Activated CD4-positive, alpha-beta T cell treated with anti-CD3 and anti-CD28 coated beads for 48 hours (primary cell): Measurements from ENCODE around the gene TRIM49C.
A peak's percentile ranks its signal among the peaks of the same experiment; 100 is the strongest.
"Not testable (repeated sequence)": the region's sequence is repeated elsewhere in the genome, so short reads cannot be mapped to it uniquely, and the experiment has no call there.

Experiments
- DNase-seq: peaks from one replicate; pipeline ENCODE4 v3.0.0-alpha.2; 2020

TRIM49C gene, protein sequence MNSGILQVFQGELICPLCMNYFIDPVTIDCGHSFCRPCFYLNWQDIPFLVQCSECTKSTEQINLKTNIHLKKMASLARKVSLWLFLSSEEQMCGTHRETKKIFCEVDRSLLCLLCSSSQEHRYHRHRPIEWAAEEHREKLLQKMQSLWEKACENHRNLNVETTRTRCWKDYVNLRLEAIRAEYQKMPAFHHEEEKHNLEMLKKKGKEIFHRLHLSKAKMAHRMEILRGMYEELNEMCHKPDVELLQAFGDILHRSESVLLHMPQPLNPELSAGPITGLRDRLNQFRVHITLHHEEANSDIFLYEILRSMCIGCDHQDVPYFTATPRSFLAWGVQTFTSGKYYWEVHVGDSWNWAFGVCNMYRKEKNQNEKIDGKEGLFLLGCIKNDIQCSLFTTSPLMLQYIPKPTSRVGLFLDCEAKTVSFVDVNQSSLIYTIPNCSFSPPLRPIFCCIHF

DNA sequence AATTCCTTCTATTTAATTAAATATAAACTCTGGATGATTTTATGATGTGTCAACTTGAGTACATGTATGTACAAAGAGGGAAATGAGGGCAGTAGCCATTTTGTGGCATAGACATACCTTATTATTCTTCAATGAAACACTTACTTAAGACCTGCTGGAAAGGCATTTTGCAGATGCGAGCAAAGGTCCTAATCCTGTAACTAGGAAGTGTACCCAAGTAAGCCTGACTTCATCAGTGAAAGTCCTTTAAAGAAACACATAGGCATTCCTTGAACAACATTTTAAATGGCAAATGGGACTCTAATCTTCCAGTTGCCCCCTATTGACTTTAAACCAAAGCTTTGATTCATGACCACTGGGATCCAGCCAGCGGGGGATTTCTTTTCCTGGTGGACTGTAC lies at the start of gene TRIM49C:
TRIM49C (plus strand) TSS at position 301 of the 400 bp plus-strand sequence. CDS start 4,106 bp downstream, outside the sequence.
- DNase-seq = not testable (repeated sequence)

DNA sequence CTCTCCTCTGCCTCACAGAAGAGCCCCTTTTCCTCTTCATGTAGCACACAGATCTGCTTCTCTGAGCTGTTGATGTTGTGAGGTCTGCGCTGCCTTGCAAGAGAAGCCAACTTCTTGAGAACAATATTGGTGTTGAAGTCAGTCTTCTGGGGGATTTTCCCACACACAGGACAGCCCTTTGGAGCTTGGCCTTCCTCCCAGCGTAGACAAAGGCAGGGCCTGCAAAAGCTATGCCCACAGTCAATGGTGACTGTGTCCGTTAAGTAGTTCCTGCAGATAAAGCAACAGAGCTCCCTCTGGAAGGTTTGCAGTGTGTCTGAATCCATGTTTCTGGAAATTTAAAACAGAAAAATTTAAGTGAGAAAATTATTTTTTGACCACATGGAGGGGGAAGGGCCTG lies 6.7 kb upstream of the TRIM49C start:
- DNase-seq = not testable (repeated sequence)

DNA sequence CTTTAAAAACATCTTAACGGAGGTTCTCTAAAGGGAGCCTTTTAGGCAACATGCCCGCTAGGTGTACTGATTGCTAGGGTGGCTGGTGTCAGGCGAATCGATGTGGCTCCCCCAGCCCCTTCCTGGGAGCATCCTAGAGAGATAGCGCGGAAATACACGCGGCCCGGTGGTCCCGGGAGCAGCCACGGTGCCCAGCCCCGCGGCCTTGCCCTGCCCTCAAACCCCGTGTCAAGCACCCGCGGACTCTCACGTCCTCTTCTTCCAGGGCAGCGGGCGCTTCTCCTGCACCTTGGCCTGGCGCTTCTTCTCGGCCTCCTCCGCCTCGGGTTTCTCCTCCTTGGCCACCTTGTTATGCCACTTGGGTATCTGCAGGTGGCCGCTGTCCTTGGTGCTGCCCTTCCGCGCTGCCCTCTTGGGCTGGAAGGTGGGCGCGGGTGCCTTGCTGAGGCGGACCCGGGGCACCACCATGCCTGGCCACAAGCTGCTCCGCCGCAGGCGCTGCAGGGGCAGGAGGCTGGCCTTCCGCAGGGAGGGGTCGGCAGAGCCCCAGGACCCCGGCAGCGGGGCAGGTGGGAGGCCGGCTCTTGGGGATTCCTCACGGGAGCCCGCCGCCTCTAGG lies 20.8 kb downstream of the TRIM49C start:
- peak; percentile 3 for DNase-seq

DNA sequence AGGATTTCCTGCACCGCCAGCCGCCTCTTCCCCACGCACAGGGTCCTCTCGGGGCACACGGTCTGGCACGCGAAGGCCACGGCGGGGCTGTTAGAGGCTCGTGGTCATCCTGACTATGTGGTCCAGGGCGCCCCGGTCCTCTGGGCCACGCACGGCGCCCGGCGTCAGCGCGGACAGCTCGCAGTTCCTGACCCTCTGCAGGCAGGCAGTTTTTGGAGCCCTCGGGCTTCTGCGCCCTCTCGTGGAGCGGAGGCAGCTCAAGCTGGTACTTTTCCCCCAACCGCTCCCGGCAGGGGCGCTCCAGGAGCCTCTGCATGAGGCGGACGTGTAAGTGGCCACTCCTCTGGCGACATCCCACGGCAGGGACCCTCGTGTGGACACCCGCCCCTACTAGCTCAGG lies 21.4 kb downstream of the TRIM49C start:
- DNase-seq = peak; percentile 3

DNA sequence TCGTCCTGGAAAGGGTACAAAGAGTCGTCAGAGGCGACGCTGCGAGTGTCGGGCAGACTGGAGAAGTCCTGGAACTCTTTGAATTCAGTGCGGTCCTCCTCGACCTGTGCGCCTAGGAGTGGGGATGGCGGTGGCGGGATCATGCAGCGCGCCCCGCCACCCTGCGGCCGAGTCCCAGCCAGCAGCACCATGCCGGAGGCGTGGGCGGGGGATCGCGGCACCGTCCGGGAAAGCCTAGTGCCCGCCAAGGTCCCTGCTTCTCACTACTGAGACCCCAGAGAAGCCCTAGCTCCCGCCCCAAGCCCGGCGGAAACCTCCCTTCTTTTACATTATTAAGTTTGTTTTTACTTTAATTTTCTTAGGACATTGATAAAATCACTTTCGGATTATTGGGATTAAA lies 22.6 kb downstream of the TRIM49C start:
- not testable (repeated sequence) for DNase-seq

DNA sequence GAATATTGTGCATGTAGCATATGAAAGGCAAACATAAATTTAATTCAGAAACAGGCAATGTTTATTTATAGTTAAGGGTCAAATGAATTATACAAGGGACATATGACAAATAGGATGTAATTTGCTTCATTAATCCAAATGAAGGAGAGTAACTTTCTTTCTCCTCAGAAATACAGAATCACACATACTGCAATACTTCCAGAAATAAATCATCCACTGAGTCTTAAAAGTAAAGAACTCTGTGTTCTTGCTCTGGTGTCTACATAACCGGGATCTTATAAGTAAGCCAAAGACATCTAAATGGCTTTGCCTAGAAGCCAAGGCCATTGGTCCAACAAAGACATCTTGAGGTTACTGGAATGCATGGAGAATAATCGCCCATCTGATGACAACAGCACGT lies 54.7 kb downstream of the TRIM49C start, which contains the start of gene UBTFL1:
UBTFL1 (plus strand) TSS at position 301 of the 400 bp plus-strand sequence; CDS start at position 301, 0 bp downstream.
- DNase-seq = not testable (repeated sequence)

DNA sequence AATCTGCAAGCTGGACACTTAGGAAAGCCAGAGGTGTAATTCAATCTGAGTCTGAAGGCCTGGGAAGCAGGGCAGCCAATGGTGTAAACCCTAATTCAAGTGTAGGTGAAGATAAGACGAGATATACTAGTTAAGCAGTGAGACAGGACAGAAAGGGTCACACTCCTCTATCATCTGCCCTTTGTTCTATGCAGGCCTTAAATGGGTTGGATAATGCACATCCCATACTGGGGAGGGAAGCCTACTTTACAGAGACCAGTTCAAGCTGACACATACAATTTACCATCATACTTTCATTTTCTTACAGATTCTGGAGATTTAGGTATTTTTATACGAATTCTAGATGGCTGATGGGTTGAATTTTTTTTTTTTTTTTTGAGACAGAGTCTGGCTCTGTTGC lies 57.8 kb downstream of the TRIM49C start:
- DNase-seq = not testable (repeated sequence)
